H9 (cell line): ENCODE measurements around the gene CDH13. TPM values are rescaled to one million over a fixed set of nuclear protein-coding genes. Genes with fewer than 3 reads are reported as not detected.

Experiments
- DNase-seq: peaks from one replicate; pipeline ENCODE4 v3.0.0-alpha.2; 2017
- H2AFZ ChIP-seq: one replicate; pipeline ENCODE4 v1.6.1; 2013; ENCODE audit warnings: mild to moderate bottlenecking, low read length, control low read depth, moderate library complexity
- H2AK5ac ChIP-seq: 2 replicates; pipeline ENCODE4 v1.6.1; 2013; ENCODE audit warnings: low read length, control low read depth, mixed read lengths; ENCODE audit not compliant: insufficient read length
- H2BK120ac ChIP-seq: one replicate; pipeline ENCODE4 v1.6.1; 2013; ENCODE audit warnings: low read depth, mild to moderate bottlenecking, low read length, control low read depth, inconsistent platforms; ENCODE audit not compliant: poor library complexity, severe bottlenecking
- H2BK12ac ChIP-seq: 2 replicates; pipeline ENCODE4 v1.6.1; 2013; ENCODE audit warnings: low read length, control low read depth, mixed read lengths, low read depth; ENCODE audit not compliant: insufficient read length
- H2BK15ac ChIP-seq: 2 replicates; pipeline ENCODE4 v1.6.1; 2013; ENCODE audit warnings: low read depth, low read length, control low read depth
- H2BK20ac ChIP-seq: one replicate; pipeline ENCODE4 v1.6.1; 2013; ENCODE audit warnings: low read depth, mild to moderate bottlenecking, low read length, control low read depth, inconsistent platforms; ENCODE audit not compliant: poor library complexity, severe bottlenecking
- H2BK5ac ChIP-seq: 2 replicates; pipeline ENCODE4 v1.6.1; 2013; ENCODE audit warnings: low read length, control low read depth, mixed read lengths; ENCODE audit not compliant: insufficient read length
- H3K14ac ChIP-seq: 2 replicates; pipeline ENCODE4 v1.6.1; 2013; ENCODE audit warnings: low read length, control low read depth; ENCODE audit not compliant: insufficient read depth
- H3K18ac ChIP-seq: 2 replicates; pipeline ENCODE4 v1.6.1; 2013; ENCODE audit warnings: low read depth, mild to moderate bottlenecking, mixed read lengths, low read length, control low read depth; ENCODE audit not compliant: insufficient read length
- H3K23ac ChIP-seq: 2 replicates; pipeline ENCODE4 v1.6.1; 2013; ENCODE audit warnings: low read length, control low read depth, mixed read lengths, low read depth; ENCODE audit not compliant: insufficient read length
- H3K23me2 ChIP-seq: 2 replicates; pipeline ENCODE4 v1.6.1; 2013; ENCODE audit warnings: low read depth, mild to moderate bottlenecking, mixed read lengths, low read length, control low read depth; ENCODE audit not compliant: insufficient read length, poor library complexity, severe bottlenecking
- H3K27ac ChIP-seq: 2 replicates; pipeline ENCODE4 v1.5.1; 2013; ENCODE audit warnings: low read length, control low read depth, mixed read lengths, low read depth; ENCODE audit not compliant: insufficient read length
- H3K27me3 ChIP-seq: 2 replicates; pipeline ENCODE4 v1.6.1; 2013; ENCODE audit warnings: low read length, control low read depth, inconsistent platforms; ENCODE audit not compliant: insufficient read depth
- H3K4ac ChIP-seq: 2 replicates; pipeline ENCODE4 v1.6.1; 2013; ENCODE audit warnings: low read depth, mild to moderate bottlenecking, control low read depth, inconsistent platforms, low read length, moderate library complexity
- H3K4me1 ChIP-seq: 2 replicates; pipeline ENCODE4 v1.6.1; 2013; ENCODE audit warnings: low read length, control low read depth, inconsistent platforms; ENCODE audit not compliant: insufficient read depth
- H3K4me2 ChIP-seq: 2 replicates; pipeline ENCODE4 v1.6.1; 2013; ENCODE audit warnings: low read length, control low read depth, mixed read lengths; ENCODE audit not compliant: insufficient read length, insufficient read depth
- H3K56ac ChIP-seq: 2 replicates; pipeline ENCODE4 v1.6.1; 2013; ENCODE audit warnings: low read depth, mild to moderate bottlenecking, mixed read lengths, low read length, control low read depth; ENCODE audit not compliant: insufficient read length
- H3K79me1 ChIP-seq: 2 replicates; pipeline ENCODE4 v1.6.1; 2013; ENCODE audit warnings: low read depth, mild to moderate bottlenecking, moderate library complexity, low read length, control low read depth, inconsistent platforms; ENCODE audit not compliant: insufficient read depth, poor library complexity, severe bottlenecking
- H3K79me2 ChIP-seq: 2 replicates; pipeline ENCODE4 v1.6.1; 2013; ENCODE audit warnings: low read length, control low read depth, inconsistent platforms; ENCODE audit not compliant: insufficient read depth
- H3K9ac ChIP-seq: 2 replicates; pipeline ENCODE4 v1.6.1; 2013; ENCODE audit warnings: low read length, control low read depth, mixed read lengths; ENCODE audit not compliant: insufficient read length; ENCODE audit errors: extremely low read depth
- H3K9me3 ChIP-seq: one replicate; pipeline ENCODE4 v1.6.1; 2013; ENCODE audit warnings: low read depth, low read length, inconsistent platforms; ENCODE audit not compliant: control insufficient read depth
- H3T11ph ChIP-seq: one replicate; pipeline ENCODE4 v1.6.1; 2013; ENCODE audit warnings: mild to moderate bottlenecking, low read length, control low read depth, inconsistent platforms
- H4K20me1 ChIP-seq: one replicate; pipeline ENCODE4 v1.6.1; 2013; ENCODE audit not compliant: control insufficient read depth, insufficient read length, insufficient read depth
- H4K5ac ChIP-seq: 2 replicates; pipeline ENCODE4 v1.6.1; 2013; ENCODE audit warnings: low read depth, mild to moderate bottlenecking, mixed read lengths, low read length, control low read depth; ENCODE audit not compliant: insufficient read length
- H4K8ac ChIP-seq: replicated peaks from 2 replicates; pipeline ENCODE4 v1.6.1; 2013; ENCODE audit warnings: low read length, control low read depth, mixed read lengths, low read depth; ENCODE audit not compliant: insufficient read length
- H4K91ac ChIP-seq: 2 replicates; pipeline ENCODE4 v1.6.1; 2013; ENCODE audit warnings: low read depth, mild to moderate bottlenecking, moderate library complexity, mixed read lengths, low read length, control low read depth; ENCODE audit not compliant: insufficient read length
- H3K27ac Mint-ChIP-seq, 3 experiments: 2 replicates in 2 of 3; 3 replicates in 1 of 3; pipeline ENCODE4 v1.8.0; 2020 to 2021; ENCODE audit warnings: mixed read lengths in 3 of 3, mild to moderate bottlenecking in 1 of 3, moderate library complexity in 1 of 3
- H3K27me3 Mint-ChIP-seq: 2 replicates; pipeline ENCODE4 v1.8.0; 2021; ENCODE audit warnings: low read depth, mild to moderate bottlenecking, moderate library complexity, mixed read lengths
- H3K36me3 Mint-ChIP-seq, 3 experiments: 2 replicates in 2 of 3; 3 replicates in 1 of 3; pipeline ENCODE4 v1.8.0; 2020 to 2021; ENCODE audit warnings: low read depth in 3 of 3, mixed read lengths in 3 of 3; ENCODE audit not compliant: insufficient read depth in 1 of 3
- H3K4me1 Mint-ChIP-seq, 2 experiments: 2 replicates each; pipeline ENCODE4 v1.8.0; 2020; ENCODE audit warnings: mixed read lengths in 2 of 2
- H3K4me3 Mint-ChIP-seq, 2 experiments: 2 replicates in 1 of 2; 3 replicates in 1 of 2; pipeline ENCODE4 v1.8.0; 2020 to 2021; ENCODE audit warnings: mild to moderate bottlenecking in 2 of 2, mixed read lengths in 2 of 2, moderate library complexity in 1 of 2
- H3K9me3 Mint-ChIP-seq, 2 experiments: 2 replicates in 1 of 2; 3 replicates in 1 of 2; pipeline ENCODE4 v1.8.0; 2020; ENCODE audit warnings: mild to moderate bottlenecking in 2 of 2, mixed read lengths in 2 of 2, moderate library complexity in 1 of 2
- CTCF ChIP-seq: fragments of 200-600 bp; sonication (generic); conservative IDR thresholded peaks from 3 replicates; pipeline ENCODE4 v1.8.0; 2021; ENCODE audit warnings: antibody characterized with exemption, mild to moderate bottlenecking
- WGBS: extraction: QIAGEN DNeasy Blood & Tissue Kit; methylation state at CpG from one replicate; pipeline ENCODE4 v1.1.7; 2013; ENCODE audit warnings: missing lambda C conversion rate, low lambda C conversion rate, mixed read lengths; ENCODE audit not compliant: insufficient read length; ENCODE audit errors: extremely low coverage; 5-methylcytosine and 5-hydroxymethylcytosine counted together
- total RNA-seq: library from RNA; stranded (reverse); gene quantifications from 2 replicates; pipeline ENCODE4 v1.2.1, GENCODE V29; 2021

The CDH13 gene
- total RNA-seq, 1 experiment from 2014 or later, result 1.5 TPM

- no peaks in the 10 kb centered on the region for H3K79me2 ChIP-seq
- H3K27me3 ChIP-seq, result peaks cover 24% of the 10 kb centered on the region; the same call in 1 of the 2 replicates
- no CpG with 5 or more reads among the region's 13 CpGs for WGBS
- H2BK15ac ChIP-seq, result no peak overlapping the region
- no peak overlapping the region for H2BK120ac ChIP-seq
- no peaks in the 10 kb centered on the region for H4K20me1 ChIP-seq
- H3T11ph ChIP-seq, result no peak overlapping the region
- Mint-ChIP-seq H3K27ac (peak overlapping the region in 1 of 3 experiments; percentile 67; a peak in 1 of 7 replicates), H3K4me1 (peaks cover 26 to 27% of the 10 kb centered on the region in 2 experiments), H3K36me3 (peaks cover 0 to 9% (median 2%) of the 10 kb centered on the region in 3 experiments; a peak in 4 of 7 replicates), H3K4me3 (peak overlapping the region; percentile 53 to 70), H3K9me3 (peaks cover 4% of the 10 kb centered on the region in 2 experiments; a peak in 2 of 5 replicates), H3K27me3 (peaks cover 62% of the 10 kb centered on the region)
- peak overlapping the region; percentile 56 for H3K4me2 ChIP-seq
- no peak for TF ChIP-seq CTCF
- H3K14ac ChIP-seq, result no peak overlapping the region
- H2BK12ac ChIP-seq, result no peak overlapping the region
- H3K9ac ChIP-seq, result no peak overlapping the region
- no peak overlapping the region for H2AK5ac ChIP-seq
- no peak overlapping the region for H2AFZ ChIP-seq
- H3K4me1 ChIP-seq, result peaks cover 10% of the 10 kb centered on the region
- peaks cover 17% of the 10 kb centered on the region for H3K23me2 ChIP-seq
- no peak overlapping the region for H2BK5ac ChIP-seq
- H3K79me1 ChIP-seq, result no peaks in the 10 kb centered on the region
- H3K9me3 ChIP-seq, result no peaks in the 10 kb centered on the region
- no peak overlapping the region for H4K91ac ChIP-seq
- no peak overlapping the region for H3K4ac ChIP-seq
- no peak overlapping the region for H3K18ac ChIP-seq
- H3K56ac ChIP-seq, result no peak overlapping the region
- H2BK20ac ChIP-seq, result no peak overlapping the region
- H4K5ac ChIP-seq, result no peak overlapping the region
- DNase-seq, result no peak
- no peak overlapping the region for H4K8ac ChIP-seq
- H3K27ac ChIP-seq, result no peak overlapping the region
- H3K23ac ChIP-seq, result no peak overlapping the region
Observed at GRCh38 chr16:82628088-82628423, 1.3 kb downstream of the CDH13 start.
